ENCODE data around the gene TAS2R46.

TAS2R46 gene

GRCh38 chr12:11014234-11014633 lies 47.9 kb downstream of the TAS2R46 start:
- Histone ChIP-seq H3K36me3 (ENCODE audit: control insufficient read depth, insufficient read depth, low read length) (no peaks in the 10 kb centered on the region), H3K4me3 (replicated peaks; ENCODE audit: low read depth, low read length) (no peak overlapping the region), H3K27me3 (replicated peaks; ENCODE audit: control insufficient read depth, insufficient read depth, low read length) (no peaks in the 10 kb centered on the region)
- DNase-seq (ENCODE audit: extremely low read depth, insufficient read length), result no peak
- TF ChIP-seq CTCF (IDR thresholded peaks at IDR 0.05; ENCODE audit: insufficient read depth, low read length, poor library complexity, severe bottlenecking), result no peak
